SK-N-MC (cell line): ENCODE data around the gene RRP7A.
"Not testable (repeated sequence)": the region's sequence is repeated elsewhere in the genome, so short reads cannot be mapped to it uniquely, and the experiment has no call there.

ENCODE experiments used
- EZH2 ChIP-seq: fragments of 200-600 bp; sonication (generic); IDR thresholded peaks from one replicate; pipeline ENCODE4 v1.6.1; 2017; ENCODE audit warnings: antibody characterized with exemption
- FOXP2 ChIP-seq: optimal IDR thresholded peaks from 2 replicates; pipeline ENCODE3; 2011; ENCODE audit warnings: mild to moderate bottlenecking, moderate library complexity; ENCODE audit not compliant: insufficient read depth; ENCODE audit errors: extremely low read length, control extremely low read depth
- POLR2AphosphoS5 ChIP-seq: IDR thresholded peaks from 2 replicates; pipeline ENCODE4 v1.6.1; 2012; ENCODE audit warnings: mild to moderate bottlenecking, low read depth, low read length, borderline replicate concordance

DNA sequence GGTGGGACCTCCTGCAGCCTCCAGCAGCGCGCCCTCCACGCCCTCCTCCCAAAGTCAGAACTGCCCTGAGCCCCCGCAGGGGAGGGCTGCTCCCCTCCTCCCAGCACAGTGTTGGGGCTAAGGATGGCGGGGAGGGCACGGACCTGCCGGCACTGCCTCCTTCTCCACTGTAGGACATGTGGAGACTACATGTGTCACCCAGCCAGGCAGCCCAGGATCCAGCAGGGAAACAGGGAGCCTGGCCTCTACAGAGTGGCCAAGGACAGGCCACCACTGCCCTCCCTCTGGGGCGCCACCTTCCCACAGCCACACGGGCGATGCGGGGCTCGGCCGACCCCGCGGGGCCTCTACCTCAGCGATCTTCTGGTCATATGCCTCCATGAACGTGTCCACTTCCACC lies 5.3 kb downstream of the RRP7A start:
- not testable (repeated sequence) for TF ChIP-seq EZH2, POLR2AphosphoS5, FOXP2
